Calu3 (cell line): ENCODE data around the gene KIF2C. TPM values are rescaled to one million over a fixed set of nuclear protein-coding genes. Genes with fewer than 3 reads are reported as not detected.
"Not testable (repeated sequence)": the region's sequence is repeated elsewhere in the genome, so short reads cannot be mapped to it uniquely, and the experiment has no call there.

Source experiments
- BruUV-seq: library from RNA; stranded (reverse); fragments of 400-500 nt; replicated peaks from 2 replicates; lab custom pipeline; 2021; lab: Mats Ljungman, UMichigan
- CTCF ChIA-PET: fragments of 300-600 bp; sonication (Branson Sonifier 250); formaldehyde crosslinking; loops from one replicate; lab custom pipeline; 2022; ENCODE audit warnings: antibody characterized with exemption; lab: Charles Lee
- DNase-seq: peaks from one replicate; pipeline ENCODE4 v3.0.0; 2022
- H3K27ac Mint-ChIP-seq: one replicate; pipeline ENCODE4 v1.8.0; 2022; ENCODE audit warnings: mixed read lengths; ENCODE audit not compliant: unreplicated experiment
- H3K27me3 Mint-ChIP-seq: one replicate; pipeline ENCODE4 v1.8.0; 2022; ENCODE audit warnings: mixed read lengths; ENCODE audit not compliant: unreplicated experiment
- H3K36me3 Mint-ChIP-seq: one replicate; pipeline ENCODE4 v1.8.0; 2022; ENCODE audit warnings: mild to moderate bottlenecking, moderate library complexity, mixed read lengths; ENCODE audit not compliant: insufficient read depth, unreplicated experiment
- H3K4me1 Mint-ChIP-seq: one replicate; pipeline ENCODE4 v1.8.0; 2022; ENCODE audit warnings: mild to moderate bottlenecking, low read depth, mixed read lengths; ENCODE audit not compliant: unreplicated experiment
- H3K4me3 Mint-ChIP-seq: one replicate; pipeline ENCODE4 v1.8.0; 2022; ENCODE audit warnings: mild to moderate bottlenecking, low read depth, moderate library complexity, mixed read lengths; ENCODE audit not compliant: unreplicated experiment
- H3K9me3 Mint-ChIP-seq: one replicate; pipeline ENCODE4 v1.8.0; 2022; ENCODE audit warnings: low read depth, mixed read lengths; ENCODE audit not compliant: unreplicated experiment
- CTCF ChIP-seq: fragments of 200-600 bp; IDR thresholded peaks from one replicate; pipeline ENCODE4 v1.8.0; 2022; ENCODE audit warnings: antibody characterized with exemption; ENCODE audit not compliant: unreplicated experiment
- intact Hi-C: fragments of 100-400 bp; cut with micrococcal nuclease; formaldehyde crosslinking; loops from one replicate; pipeline ENCODE4 v1.10.0; 2022; ENCODE audit not compliant: unreplicated experiment
- total RNA-seq: library from RNA; stranded (reverse); gene quantifications from 2 replicates; pipeline ENCODE4 v1.2.3, GENCODE V29; 2022

KIF2C gene
- total RNA-seq, 1 experiment from 2014 or later = 67.6 TPM

DNA sequence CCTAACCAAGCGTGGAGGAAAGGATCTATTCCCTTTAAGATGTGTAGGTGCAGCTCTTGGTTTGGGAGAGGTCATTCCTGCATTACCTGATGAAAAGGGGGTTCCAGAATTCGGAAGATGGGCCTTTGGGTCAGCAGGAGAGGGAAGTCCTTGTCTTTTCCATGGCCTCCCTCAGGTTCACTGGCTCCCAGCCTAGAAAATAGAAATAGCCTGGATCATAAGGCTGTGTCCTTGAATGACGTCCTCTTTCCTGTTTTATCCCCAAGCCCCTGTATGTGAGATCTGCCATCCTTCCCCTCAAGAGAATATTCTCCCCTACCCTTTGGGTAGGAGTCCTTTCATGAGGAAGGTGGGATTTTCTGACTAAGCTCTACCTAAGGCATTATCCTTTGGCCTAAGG is 21.2 kb downstream of the KIF2C start:
- DNase-seq = no peak
- Mint-ChIP-seq H3K4me3 (no peak overlapping the region), H3K27me3 (no peaks in the 10 kb centered on the region), H3K36me3 (peaks cover 51% of the 10 kb centered on the region), H3K27ac (no peak overlapping the region), H3K4me1 (no peaks in the 10 kb centered on the region), H3K9me3 (no peaks in the 10 kb centered on the region)
- intact Hi-C loops = no loop called here
- no TSS peak for BruUV-seq
- CTCF ChIA-PET = interaction anchor here (0.6 kb wide), 1 partner anchor 33 kb away, joined by 5 read pairs; no protein-coding TSS in a partner anchor
- no peak for TF ChIP-seq CTCF

DNA sequence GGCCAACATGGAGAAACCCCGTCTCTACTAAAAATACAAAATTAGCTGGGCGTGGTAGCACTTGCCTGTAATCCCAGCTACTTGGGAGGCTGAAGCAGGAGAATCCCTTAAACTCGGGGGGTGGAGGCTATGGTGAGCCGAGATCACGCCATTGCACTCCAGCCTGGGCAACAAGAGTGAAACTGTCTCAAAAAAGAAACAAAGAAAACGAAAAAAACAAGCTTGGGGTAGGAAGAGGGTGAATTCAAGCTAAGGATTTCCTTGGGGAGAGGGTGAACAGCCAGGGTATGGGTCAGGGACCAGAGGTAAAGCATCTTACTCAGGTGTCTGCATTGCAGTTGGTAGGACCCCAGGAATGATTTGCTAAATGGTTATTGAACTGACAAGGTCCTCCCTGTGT is 26.8 kb downstream of the KIF2C start:
- H3K36me3 Mint-ChIP-seq = peaks cover 26% of the 10 kb centered on the region
- H3K4me3 Mint-ChIP-seq, CTCF ChIA-PET, DNase-seq, BruUV-seq, H3K4me1 Mint-ChIP-seq, H3K27me3 Mint-ChIP-seq, H3K9me3 Mint-ChIP-seq, intact Hi-C loops, H3K27ac Mint-ChIP-seq: not testable (repeated sequence)

GRCh38 chr1:44775078-44775929 is 35.7 kb downstream of the KIF2C start, which contains the start of gene RPS8:
TSS of gene RPS8 (plus strand) at chr1:44775540. CDS start at chr1:44775597, 57 bp downstream.
- TSS peak; percentile 96 for BruUV-seq
- Mint-ChIP-seq H3K36me3 (peaks cover 56% of the 10 kb centered on the region), H3K4me3 (peak within 1 kb of the TSS; percentile 97), H3K27ac (peak within 1 kb of the TSS; percentile 98), H3K27me3 (no peaks in the 10 kb centered on the region), H3K9me3 (no peaks in the 10 kb centered on the region), H3K4me1 (peaks cover 19% of the 10 kb centered on the region)
- intact Hi-C loops = no loop called here
- CTCF ChIA-PET = interaction anchor here (1.0 to 1.9 kb wide), 3 partner anchors 9 to 44 kb away, joined by 3 to 4 read pairs (median 3); partner anchors contain the start of genes PLK3 and RNU5D-1
- DNase-seq = peak; percentile 88
- no peak for TF ChIP-seq CTCF

- no peak for TF ChIP-seq CTCF
- intact Hi-C loops = no loop called here
- Mint-ChIP-seq H3K4me1 (peaks cover 19% of the 10 kb centered on the region), H3K9me3 (no peaks in the 10 kb centered on the region), H3K36me3 (peaks cover 65% of the 10 kb centered on the region), H3K27me3 (no peaks in the 10 kb centered on the region), H3K27ac (peak overlapping the region; percentile 90), H3K4me3 (peak overlapping the region; percentile 97)
- TSS peak; percentile 50 for BruUV-seq
- no peak for DNase-seq
- CTCF ChIA-PET = interaction anchor here (1.0 to 1.9 kb wide), 3 partner anchors 9 to 45 kb away, joined by 3 to 4 read pairs (median 3); partner anchors contain the start of genes PLK3 and RNU5D-1
Measured at GRCh38 chr1:44775930-44776729, 36.5 kb downstream of the KIF2C start.
